Sigmoid colon (tissue), 7 donors: ENCODE measurements around the gene EXT2. TPM values are rescaled to one million over a fixed set of nuclear protein-coding genes. Genes with fewer than 3 reads are reported as not detected.

Experiments used
- DNase-seq: peaks from one replicate; pipeline ENCODE4 v3.0.0-alpha.2; 2019
- H3K27ac ChIP-seq, 4 donors: fragments of 200-600 bp; sonication (generic); one replicate each; pipeline ENCODE4 v1.5.1; 2016 to 2019; ENCODE audit warnings: mild to moderate bottlenecking in 1 of 4
- H3K27me3 ChIP-seq, 3 donors: fragments of 200-600 bp; sonication (generic); one replicate each; pipeline ENCODE4 v1.5.1; 2019; ENCODE audit warnings: mild to moderate bottlenecking in 1 of 3
- H3K36me3 ChIP-seq, 4 donors: fragments of 200-600 bp; sonication (generic); one replicate each; pipeline ENCODE4 v1.5.1; 2016 to 2019
- H3K4me1 ChIP-seq, 4 donors: fragments of 200-600 bp; sonication (generic); one replicate each; pipeline ENCODE4 v1.5.1; 2017 to 2019
- H3K4me3 ChIP-seq, 4 donors: fragments of 200-600 bp; sonication (generic); one replicate each; pipeline ENCODE4 v1.5.1; 2017 to 2019; ENCODE audit warnings: mild to moderate bottlenecking in 2 of 4, moderate library complexity in 1 of 4
- H3K9me3 ChIP-seq, 4 donors: fragments of 200-600 bp in 3 of 4; sonication (generic) in 3 of 4; one replicate each; pipeline versions ENCODE4 v1.5.1 to v1.6.1; 2013 to 2019
- CTCF ChIP-seq, 4 experiments: fragments of 450-650 bp in 3 of 4; fragments of 200-600 bp in 1 of 4; IDR thresholded peaks; one replicate each; pipeline ENCODE4 v1.5.1; 2016 to 2019; ENCODE audit warnings: antibody characterized with exemption in 4 of 4, mild to moderate bottlenecking in 3 of 4, moderate library complexity in 2 of 4
- EP300 ChIP-seq, 4 donors: sonication (generic); formaldehyde crosslinking; IDR thresholded peaks; one replicate each; pipeline ENCODE4 v1.6.1; 2017; ENCODE audit warnings: antibody characterized with exemption in 4 of 4
- POLR2A ChIP-seq, 2 donors: fragments of 450-650 bp; IDR thresholded peaks; one replicate each; pipeline ENCODE4 v1.6.1; 2016; ENCODE audit warnings: antibody characterized with exemption in 2 of 2, mild to moderate bottlenecking in 2 of 2, moderate library complexity in 2 of 2
- POLR2AphosphoS5 ChIP-seq, 4 donors: sonication (generic); formaldehyde crosslinking; IDR thresholded peaks; one replicate each; pipeline ENCODE4 v1.6.1; 2017; ENCODE audit warnings: antibody characterized with exemption in 4 of 4
- WGBS, 2 donors: extraction: QIAGEN DNeasy Blood & Tissue Kit; methylation state at CpG; one replicate each; pipeline ENCODE4 v1.1.7; 2013; 5-methylcytosine and 5-hydroxymethylcytosine counted together
- intact Hi-C: fragments of 100-400 bp; cut with DNase I; formaldehyde crosslinking; loops from one replicate; pipeline ENCODE4 v1.15.1; 2023
- polyA plus RNA-seq, 3 donors: library from polyadenylated mRNA; stranded (reverse); fragments of 200-250 nt; gene quantifications; one replicate each; pipeline ENCODE4 v1.2.3, GENCODE V29; 2013
- total RNA-seq, 4 donors: library from RNA; depleted of rRNA; stranded (reverse); fragments of >200 nt; gene quantifications; one replicate each; pipeline ENCODE4 v1.1.0, GENCODE V29; 2016
- donor health status: healthy with polysubstance abuse.
- donor health status: Bipolar disorder and iron deficiency.
- donor health status: healthy.

EXT2 gene
- total and polyA plus RNA-seq, 7 donors, result 6.6 to 68.1 (median 46.3) TPM

- no peak overlapping the region for H3K4me3 ChIP-seq
- WGBS, 2 donors, result 88 to 95% methylated on average over 2 of the region's 2 CpGs
- no peaks in the 10 kb centered on the region for H3K27me3 ChIP-seq
- H3K4me1 ChIP-seq, result peaks cover 0 to 21% (median 14%) of the 10 kb centered on the region in 4 donors
- intact Hi-C loops, result loop anchor here (10.0 kb wide), 3 partner anchors 187 to 817 kb away; no protein-coding TSS in a partner anchor
- no peak overlapping the region for H3K27ac ChIP-seq
- H3K9me3 ChIP-seq, result no peaks in the 10 kb centered on the region
- TF ChIP-seq EP300 (IDR thresholded peaks at IDR 0.05) (no peak), POLR2A (IDR thresholded peaks at IDR 0.05) (no peak), POLR2AphosphoS5 (IDR thresholded peaks at IDR 0.05) (no peak), CTCF (IDR thresholded peaks at IDR 0.05) (no peak)
- H3K36me3 ChIP-seq, result peaks cover 0 to 6% (median 0%) of the 10 kb centered on the region in 4 donors
- DNase-seq, result no peak
Measured at GRCh38 chr11:44097821-44098220, 2.3 kb downstream of the EXT2 start.

DNA sequence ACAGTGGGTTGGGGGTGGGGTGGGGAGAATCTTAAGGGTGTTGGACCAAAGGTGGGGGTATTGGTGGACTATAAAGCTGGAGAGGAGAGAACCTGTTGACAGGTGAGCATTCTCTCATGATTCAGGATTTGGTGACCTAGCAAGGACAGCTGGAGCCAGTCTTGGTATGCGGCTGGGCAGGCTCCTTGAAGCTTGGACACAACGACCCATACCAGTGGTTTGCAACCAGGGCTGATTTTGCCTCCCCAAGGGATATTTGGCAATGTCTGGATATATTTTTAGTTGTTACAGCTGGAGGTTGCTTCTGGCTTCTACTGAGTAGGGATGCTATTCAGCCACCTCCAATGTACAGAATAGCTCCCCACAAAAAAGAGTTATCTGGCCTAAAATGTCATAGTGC is 5.6 kb downstream of the EXT2 start:
- DNase-seq, result no peak
- H3K4me1 ChIP-seq, result peaks cover 0 to 12% (median 9%) of the 10 kb centered on the region in 4 donors
- H3K4me3 ChIP-seq, result no peak overlapping the region
- H3K9me3 ChIP-seq, result no peaks in the 10 kb centered on the region
- H3K27ac ChIP-seq, result no peak overlapping the region
- intact Hi-C loops, result no loop called here
- WGBS, 2 donors, result 97 to 99% methylated on average over 2 of the region's 2 CpGs
- no peaks in the 10 kb centered on the region for H3K27me3 ChIP-seq
- TF ChIP-seq POLR2AphosphoS5 (IDR thresholded peaks at IDR 0.05) (no peak), POLR2A (IDR thresholded peaks at IDR 0.05) (no peak)
- peaks cover 0 to 6% (median 0%) of the 10 kb centered on the region in 4 donors for H3K36me3 ChIP-seq

DNA sequence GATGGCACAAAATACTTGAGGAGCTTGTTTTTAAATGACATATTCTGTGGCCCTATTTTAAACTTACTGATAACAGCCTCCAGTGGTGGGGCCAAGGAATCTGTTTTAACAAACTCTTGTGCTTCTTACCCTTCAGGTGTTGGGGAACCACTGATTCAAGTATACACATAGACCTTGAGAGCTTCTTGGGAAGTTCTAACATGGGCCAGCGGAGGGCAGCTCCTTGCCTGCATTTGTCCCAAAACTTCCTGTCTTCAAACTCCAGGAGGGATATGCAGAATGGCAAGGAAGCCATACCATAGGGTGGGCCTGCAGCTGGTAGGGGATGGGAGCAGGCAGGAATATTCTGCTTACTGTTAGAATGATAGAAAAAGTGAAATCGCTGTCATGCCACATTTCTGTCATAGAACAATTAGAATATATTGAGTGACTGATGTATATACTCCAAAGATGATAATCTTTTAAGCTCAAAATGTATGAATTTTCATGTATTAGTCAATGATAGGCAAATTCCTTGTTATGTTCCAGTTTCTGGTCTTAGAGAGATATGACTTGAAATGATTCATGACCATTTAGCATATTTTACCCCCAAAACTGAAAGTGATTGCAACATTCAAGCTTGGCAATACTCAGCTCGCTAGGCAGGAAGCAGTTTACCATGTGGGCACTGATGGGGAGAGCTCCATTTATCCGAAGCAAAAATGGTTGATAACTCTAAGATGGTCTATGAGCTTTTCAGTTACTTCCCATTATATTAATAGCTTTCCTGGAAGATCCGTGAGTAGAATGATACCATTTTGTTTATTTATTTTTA is 9.2 kb downstream of the EXT2 start:
- DNase-seq, result no peak
- Histone ChIP-seq H3K9me3 (no peaks in the 10 kb centered on the region), H3K27ac (no peak overlapping the region), H3K36me3 (peaks cover 0 to 25% (median 8%) of the 10 kb centered on the region in 4 donors), H3K27me3 (no peaks in the 10 kb centered on the region), H3K4me3 (no peak overlapping the region), H3K4me1 (no peaks in the 10 kb centered on the region)
- no peak for TF ChIP-seq POLR2AphosphoS5 (IDR thresholded peaks at IDR 0.05)
- no peak for TF ChIP-seq EP300 (IDR thresholded peaks at IDR 0.05)
- TF ChIP-seq CTCF (IDR thresholded peaks at IDR 0.05), result no peak
- TF ChIP-seq POLR2A (IDR thresholded peaks at IDR 0.05), result no peak
- intact Hi-C loops, result no loop called here
- 88 to 94% methylated on average over 5 of the region's 5 CpGs for WGBS, 2 donors

DNA sequence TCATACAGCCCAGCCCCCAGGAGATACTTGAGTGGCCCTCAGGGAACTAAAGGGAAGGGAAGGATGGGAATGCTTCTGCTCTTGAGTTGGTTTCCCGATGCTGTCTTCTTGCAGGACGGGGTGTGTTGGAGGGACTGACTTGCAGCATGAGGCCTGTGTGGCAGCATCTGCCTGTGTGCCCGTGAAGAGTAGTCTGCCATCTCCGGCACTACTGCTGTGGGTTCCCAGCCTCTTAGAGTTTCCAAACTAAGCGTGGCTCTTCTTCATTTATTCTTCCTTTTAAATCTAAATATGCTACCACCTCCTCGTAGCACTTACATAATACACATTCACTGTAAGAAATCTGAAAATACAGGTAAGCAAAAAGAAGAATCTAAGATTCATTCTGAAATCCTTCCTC is 12.8 kb downstream of the EXT2 start:
- Histone ChIP-seq H3K27ac (no peak overlapping the region), H3K9me3 (no peaks in the 10 kb centered on the region), H3K36me3 (peaks cover 0 to 26% (median 8%) of the 10 kb centered on the region in 4 donors), H3K4me3 (no peak overlapping the region), H3K27me3 (no peaks in the 10 kb centered on the region), H3K4me1 (peaks cover 0 to 16% (median 11%) of the 10 kb centered on the region in 4 donors)
- intact Hi-C loops, result no loop called here
- TF ChIP-seq CTCF (IDR thresholded peaks at IDR 0.05) (no peak), POLR2AphosphoS5 (IDR thresholded peaks at IDR 0.05) (no peak), POLR2A (IDR thresholded peaks at IDR 0.05) (no peak), EP300 (IDR thresholded peaks at IDR 0.05) (no peak)
- no peak for DNase-seq
- WGBS, 2 donors, result 94 to 95% methylated on average over 6 of the region's 6 CpGs

- intact Hi-C loops, result loop anchor here (5.0 kb wide), 1 partner anchor 427 kb away; no protein-coding TSS in a partner anchor
- Histone ChIP-seq H3K4me1 (peaks cover 0 to 16% (median 11%) of the 10 kb centered on the region in 4 donors), H3K4me3 (no peak overlapping the region), H3K27me3 (no peaks in the 10 kb centered on the region), H3K27ac (no peak overlapping the region), H3K36me3 (peaks cover 10 to 40% (median 19%) of the 10 kb centered on the region in 4 donors), H3K9me3 (no peaks in the 10 kb centered on the region)
- TF ChIP-seq EP300 (IDR thresholded peaks at IDR 0.05), result no peak
- TF ChIP-seq POLR2A (IDR thresholded peaks at IDR 0.05), result no peak
- TF ChIP-seq POLR2AphosphoS5 (IDR thresholded peaks at IDR 0.05), result no peak
- TF ChIP-seq CTCF (IDR thresholded peaks at IDR 0.05), result peak in 3 of 4 experiments; percentile 52 to 60 (median 55)
- DNase-seq, result no peak
- 2 to 6% methylated on average over 4 of the region's 4 CpGs for WGBS, 2 donors
Measured at GRCh38 chr11:44110231-44110679, 14.8 kb downstream of the EXT2 start.
